Peyer's patch (tissue), 4 donors: ENCODE data around the gene UBR2.

Experiments
- CTCF ChIP-seq, 6 experiments: fragments of 450-650 bp in 4 of 6; fragments of 200-600 bp in 2 of 6; sonication (generic) in 1 of 6; IDR thresholded peaks; one replicate each; pipeline ENCODE4 v1.5.1; 2017 to 2019; ENCODE audit warnings: antibody characterized with exemption in 6 of 6, mild to moderate bottlenecking in 3 of 6, moderate library complexity in 1 of 6
- POLR2A ChIP-seq, 2 donors: fragments of 450-650 bp; IDR thresholded peaks; one replicate each; pipeline ENCODE4 v1.5.1; 2017; ENCODE audit warnings: antibody characterized with exemption in 2 of 2, mild to moderate bottlenecking in 2 of 2, moderate library complexity in 2 of 2

DNA sequence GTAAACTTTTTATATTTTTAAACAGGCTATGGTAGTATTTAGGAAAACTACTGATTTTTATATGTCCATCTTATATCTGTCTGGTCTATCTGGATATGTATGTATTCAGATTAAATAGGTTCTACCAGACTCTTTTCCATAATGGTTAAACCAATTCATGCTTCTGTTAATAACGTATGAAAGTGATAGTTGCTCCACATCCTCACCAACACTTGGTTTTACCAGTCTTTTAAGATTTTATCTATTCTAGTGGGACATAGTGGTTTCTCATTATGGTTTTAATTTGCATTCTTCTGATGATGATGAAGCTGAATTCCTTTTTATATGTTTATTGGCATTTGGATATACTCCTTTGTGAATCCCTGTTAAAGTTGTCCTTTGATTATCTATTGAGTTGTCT is 56.1 kb downstream of the UBR2 start:
- TF ChIP-seq CTCF (IDR thresholded peaks at IDR 0.05) (no peak), POLR2A (IDR thresholded peaks at IDR 0.05) (no peak)
